B cell (primary cell): ENCODE data around the gene TEX12. TPM values are rescaled to one million over a fixed set of nuclear protein-coding genes. Genes with fewer than 3 reads are reported as not detected.

Experiments used
- ATAC-seq: fragments of 200-7000 bp; cut with Tn5 transposase; one replicate; pipeline ENCODE4 v1.10.0; 2021; ENCODE audit warnings: low read depth, mild to moderate bottlenecking, moderate number of reproducible peaks, moderate library complexity
- CTCF ChIA-PET: fragments of 350-600 bp; sonication (Branson Sonifier 250); formaldehyde crosslinking; loops from one replicate; lab custom pipeline; 2021; ENCODE audit warnings: antibody characterized with exemption, inconsistent platforms; lab: Charles Lee
- POLR2A ChIA-PET: fragments of 350-600 bp; sonication (Branson Sonifier 250); formaldehyde crosslinking; loops from one replicate; lab custom pipeline; 2021; ENCODE audit warnings: antibody characterized with exemption; lab: Charles Lee
- DNase-seq: peaks from one replicate; pipeline ENCODE4 v3.0.0; 2013
- H2AFZ ChIP-seq: 2 replicates; pipeline ENCODE4 v1.6.1; 2012; ENCODE audit warnings: mild to moderate bottlenecking, low read depth, low read length; ENCODE audit not compliant: insufficient read depth, poor library complexity, severe bottlenecking
- H3K27ac ChIP-seq, 2 donors: 1 replicate in 1 of 2; 2 replicates in 1 of 2; pipeline ENCODE4 v1.5.1; 2012 to 2013; ENCODE audit warnings: low read length in 2 of 2, mild to moderate bottlenecking in 2 of 2, moderate library complexity in 1 of 2
- H3K27me3 ChIP-seq, 4 experiments: fragments of 200-600 bp in 1 of 4; sonication (generic) in 1 of 4; replicated peaks in 1 of 4; 1 replicate in 2 of 4; 2 replicates in 2 of 4; pipeline versions ENCODE4 v1.6.1 to v1.7.0; 2013 to 2016; ENCODE audit warnings: low read length in 3 of 4, mild to moderate bottlenecking in 2 of 4, mixed read lengths in 1 of 4, moderate library complexity in 1 of 4; ENCODE audit not compliant: insufficient read depth in 4 of 4, control insufficient read depth in 3 of 4; ENCODE audit errors: control extremely low read depth in 1 of 4
- H3K36me3 ChIP-seq, 2 experiments: replicated peaks in 1 of 2; 1 replicate in 1 of 2; 2 replicates in 1 of 2; pipeline versions ENCODE4 v1.6.1 to v1.7.1; 2013; ENCODE audit warnings: low read length in 1 of 2; ENCODE audit not compliant: insufficient read depth in 2 of 2, control insufficient read depth in 1 of 2; ENCODE audit errors: control extremely low read depth in 1 of 2, extremely low read depth in 1 of 2
- H3K4me1 ChIP-seq, 2 donors: fragments of 200-600 bp in 1 of 2; sonication (generic) in 1 of 2; 1 replicate in 1 of 2; 2 replicates in 1 of 2; pipeline versions ENCODE4 v1.5.1 to v1.6.1; 2013 to 2017; ENCODE audit warnings: low read length in 2 of 2; ENCODE audit not compliant: control insufficient read depth in 2 of 2, insufficient read depth in 2 of 2
- H3K4me2 ChIP-seq: replicated peaks from 2 replicates; pipeline ENCODE3; 2012; ENCODE audit warnings: mild to moderate bottlenecking, low read depth, low read length; ENCODE audit not compliant: poor library complexity, severe bottlenecking
- H3K4me3 ChIP-seq, 5 experiments: fragments of 200-600 bp in 1 of 5; sonication (generic) in 1 of 5; 1 replicate in 3 of 5; 2 replicates in 2 of 5; pipeline versions ENCODE4 v1.5.1 to v1.7.0; 2011 to 2016; ENCODE audit warnings: low read length in 4 of 5, mild to moderate bottlenecking in 4 of 5, low read depth in 2 of 5, control low read depth in 1 of 5, moderate library complexity in 1 of 5; ENCODE audit not compliant: insufficient read depth in 1 of 5; ENCODE audit errors: control extremely low read depth in 1 of 5, extremely low read depth in 1 of 5
- H3K79me2 ChIP-seq: fragments of 200-600 bp; sonication (generic); one replicate; pipeline ENCODE4 v1.6.0; 2016; ENCODE audit warnings: low read length; ENCODE audit not compliant: control insufficient read depth, insufficient read depth
- H3K9ac ChIP-seq: fragments of 200-600 bp; sonication (generic); 2 replicates; pipeline ENCODE4 v1.6.1; 2017; ENCODE audit warnings: mild to moderate bottlenecking, low read length, moderate library complexity
- H3K9me3 ChIP-seq, 3 donors: one replicate each; pipeline versions ENCODE4 v1.6.1 to v1.7.1; 2013; ENCODE audit warnings: low read length in 2 of 3; ENCODE audit not compliant: control insufficient read depth in 2 of 3, insufficient read depth in 1 of 3; ENCODE audit errors: control extremely low read depth in 1 of 3
- H4K20me1 ChIP-seq: 2 replicates; pipeline ENCODE4 v1.6.0; 2012; ENCODE audit warnings: mild to moderate bottlenecking, low read length; ENCODE audit not compliant: insufficient read depth, control insufficient read depth, poor library complexity, severe bottlenecking
- H3K27ac Mint-ChIP-seq: one replicate; pipeline ENCODE4 v1.8.0; 2021; ENCODE audit warnings: mixed read lengths
- H3K27me3 Mint-ChIP-seq: one replicate; pipeline ENCODE4 v1.8.0; 2021; ENCODE audit warnings: mixed read lengths
- H3K4me1 Mint-ChIP-seq: one replicate; pipeline ENCODE4 v1.8.0; 2021; ENCODE audit warnings: mixed read lengths
- H3K4me3 Mint-ChIP-seq: one replicate; pipeline ENCODE4 v1.8.0; 2021; ENCODE audit warnings: mixed read lengths
- H3K9me3 Mint-ChIP-seq: one replicate; pipeline ENCODE4 v1.8.0; 2022; ENCODE audit warnings: mixed read lengths; ENCODE audit not compliant: insufficient read depth
- EZH2 ChIP-seq: IDR thresholded peaks from 2 replicates; pipeline ENCODE4 v1.6.1; 2012; ENCODE audit warnings: borderline replicate concordance, low read depth, mild to moderate bottlenecking, moderate library complexity, low read length; ENCODE audit not compliant: insufficient read depth, poor library complexity, severe bottlenecking
- WGBS: methylation state at CpG from one replicate; pipeline ENCODE4 v1.1.5; 2013; ENCODE audit warnings: missing lambda C conversion rate; ENCODE audit not compliant: insufficient coverage; 5-methylcytosine and 5-hydroxymethylcytosine counted together
- intact Hi-C: fragments of 100-400 bp; cut with micrococcal nuclease; formaldehyde crosslinking; loops from one replicate; pipeline ENCODE4 v1.10.0; 2022
- polyA plus RNA-seq: library from polyadenylated mRNA; depleted of rRNA; stranded (reverse); fragments of >200 nt; gene quantifications from 2 replicates; pipeline ENCODE4 v1.2.3, GENCODE V29; 2012
- total RNA-seq, 2 donors: library from RNA; stranded (reverse); fragments of 120-200 nt in 1 of 2; gene quantifications; 1 replicate in 1 of 2; 2 replicates in 1 of 2; pipeline versions ENCODE4 v1.2.3 to v1.2.4, GENCODE V29; 2013 to 2022
- TF ChIP-seq, protein P1 (sequence below): fragments of 200-600 bp; IDR thresholded peaks from one replicate; pipeline ENCODE4 v1.8.0; 2022; ENCODE audit warnings: antibody characterized with exemption, mild to moderate bottlenecking

The TEX12 gene
- total and polyA plus RNA-seq, 2 donors (not counting 1 experiment from before 2014, with no cell fraction given): 0.10 to 0.47 TPM

DNA sequence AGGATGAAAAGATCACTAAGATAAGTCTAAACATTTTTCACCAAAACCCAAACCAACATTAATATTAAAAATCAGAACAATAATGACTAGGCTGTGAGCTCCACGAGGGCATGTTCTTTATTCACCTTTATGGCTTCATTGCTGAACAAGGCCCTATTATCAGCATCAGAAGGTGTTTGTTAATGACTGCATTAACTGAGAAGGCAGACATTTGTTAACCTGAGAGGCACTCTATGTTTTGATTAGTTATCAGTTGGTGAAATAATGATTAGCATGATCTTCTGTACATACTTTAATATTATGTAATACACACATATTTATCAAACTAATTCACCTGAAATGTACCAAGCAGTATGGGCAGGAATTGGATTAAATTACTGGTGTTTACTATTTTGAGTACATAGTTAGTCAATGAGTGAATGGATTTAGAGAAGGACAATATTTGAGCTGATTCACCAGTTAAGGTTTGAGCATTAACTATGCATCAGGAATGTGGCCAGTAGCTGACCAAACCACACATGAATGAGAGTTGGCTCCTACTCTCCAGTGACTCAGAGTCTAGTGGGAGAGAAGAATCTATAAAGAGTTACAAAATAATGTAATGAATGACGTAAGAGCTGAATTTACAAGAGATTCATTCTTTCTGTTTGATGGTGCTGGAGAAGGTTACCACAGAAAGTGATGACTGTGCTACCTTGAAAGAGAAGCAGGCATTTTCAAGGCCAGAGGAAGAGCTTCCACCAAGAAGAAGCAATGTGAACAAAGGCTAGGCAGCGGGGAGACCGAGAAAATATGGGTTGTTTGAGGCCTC lies 10.0 kb upstream of the TEX12 start:
- peaks cover 10% of the 10 kb centered on the region for H3K27me3 Mint-ChIP-seq
- no peaks in the 10 kb centered on the region for H4K20me1 ChIP-seq
- no peak overlapping the region for H3K27ac Mint-ChIP-seq
- H3K4me3 Mint-ChIP-seq: no peak overlapping the region
- H3K4me2 ChIP-seq: no peak overlapping the region
- no CpG with 5 or more reads among the region's 4 CpGs for WGBS
- ChIA-PET CTCF (interaction anchor here (0.6 kb wide), 1 partner anchor 44 kb away, joined by 3 read pairs; no protein-coding TSS in a partner anchor), POLR2A (no interaction called here)
- H3K9ac ChIP-seq: no peak overlapping the region
- ATAC-seq (no peak), DNase-seq (no peak)
- intact Hi-C loops: no loop called here
- no peak overlapping the region for H2AFZ ChIP-seq
- no peaks in the 10 kb centered on the region for H3K36me3 ChIP-seq
- no peaks in the 10 kb centered on the region for H3K9me3 ChIP-seq
- H3K4me3 ChIP-seq: no peak overlapping the region
- no peaks in the 10 kb centered on the region for H3K4me1 ChIP-seq
- H3K79me2 ChIP-seq: no peaks in the 10 kb centered on the region
- TF ChIP-seq, protein P1, sequence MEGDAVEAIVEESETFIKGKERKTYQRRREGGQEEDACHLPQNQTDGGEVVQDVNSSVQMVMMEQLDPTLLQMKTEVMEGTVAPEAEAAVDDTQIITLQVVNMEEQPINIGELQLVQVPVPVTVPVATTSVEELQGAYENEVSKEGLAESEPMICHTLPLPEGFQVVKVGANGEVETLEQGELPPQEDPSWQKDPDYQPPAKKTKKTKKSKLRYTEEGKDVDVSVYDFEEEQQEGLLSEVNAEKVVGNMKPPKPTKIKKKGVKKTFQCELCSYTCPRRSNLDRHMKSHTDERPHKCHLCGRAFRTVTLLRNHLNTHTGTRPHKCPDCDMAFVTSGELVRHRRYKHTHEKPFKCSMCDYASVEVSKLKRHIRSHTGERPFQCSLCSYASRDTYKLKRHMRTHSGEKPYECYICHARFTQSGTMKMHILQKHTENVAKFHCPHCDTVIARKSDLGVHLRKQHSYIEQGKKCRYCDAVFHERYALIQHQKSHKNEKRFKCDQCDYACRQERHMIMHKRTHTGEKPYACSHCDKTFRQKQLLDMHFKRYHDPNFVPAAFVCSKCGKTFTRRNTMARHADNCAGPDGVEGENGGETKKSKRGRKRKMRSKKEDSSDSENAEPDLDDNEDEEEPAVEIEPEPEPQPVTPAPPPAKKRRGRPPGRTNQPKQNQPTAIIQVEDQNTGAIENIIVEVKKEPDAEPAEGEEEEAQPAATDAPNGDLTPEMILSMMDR: no peak
- TF ChIP-seq EZH2: no peak
- H3K27ac ChIP-seq: no peak overlapping the region
- H3K4me1 Mint-ChIP-seq: no peaks in the 10 kb centered on the region
- H3K27me3 ChIP-seq: no peaks in the 10 kb centered on the region
- H3K9me3 Mint-ChIP-seq: no peaks in the 10 kb centered on the region
